H1 (cell line): Measurements from ENCODE around the gene TNS1. TPM values are rescaled to one million over a fixed set of nuclear protein-coding genes. Genes with fewer than 3 reads are reported as not detected.

Experiments
- CTCF ChIA-PET: fragments of 300-600 bp; sonication (Branson Sonifier 250); formaldehyde crosslinking; loops from one replicate; lab custom pipeline; 2021; ENCODE audit not compliant: partially characterized antibody; lab: Charles Lee
- POLR2A ChIA-PET: fragments of 300-600 bp; sonication (Branson Sonifier 250); formaldehyde crosslinking; loops from one replicate; lab custom pipeline; 2021; ENCODE audit warnings: inconsistent platforms; ENCODE audit not compliant: partially characterized antibody; lab: Charles Lee
- DNase-seq, 2 experiments: peaks; one replicate each; pipeline versions ENCODE4 v3.0.0 to v3.0.0-alpha.2; 2010 to 2022; ENCODE audit warnings: low spot score in 2 of 2, low read depth in 1 of 2, mixed read lengths in 1 of 2
- FAIRE-seq: peaks from 2 replicates; lab custom pipeline; 2011; peaks lifted over from hg19 to GRCh38; lab: Jason Lieb, UNC
- H2AFZ ChIP-seq: 2 replicates; pipeline ENCODE4 v1.8.1; 2012; ENCODE audit warnings: low read length, inconsistent platforms
- H2AK5ac ChIP-seq: 2 replicates; pipeline ENCODE4 v1.6.1; 2013; ENCODE audit warnings: low read depth, low read length
- H2BK120ac ChIP-seq: replicated peaks from 2 replicates; pipeline ENCODE3; 2013; ENCODE audit warnings: low read depth, low read length, inconsistent platforms
- H2BK12ac ChIP-seq: 2 replicates; pipeline ENCODE4 v1.6.1; 2013; ENCODE audit warnings: low read depth, low read length
- H2BK15ac ChIP-seq: 2 replicates; pipeline ENCODE4 v1.6.1; 2013; ENCODE audit warnings: low read length
- H2BK20ac ChIP-seq: 2 replicates; pipeline ENCODE4 v1.6.1; 2013; ENCODE audit warnings: low read length
- H2BK5ac ChIP-seq: 2 replicates; pipeline ENCODE4 v1.6.1; 2013; ENCODE audit warnings: low read depth, low read length
- H3K14ac ChIP-seq: 2 replicates; pipeline ENCODE4 v1.6.1; 2013; ENCODE audit warnings: inconsistent platforms; ENCODE audit not compliant: insufficient read length
- H3K18ac ChIP-seq: 2 replicates; pipeline ENCODE4 v1.6.1; 2013; ENCODE audit warnings: low read length; ENCODE audit errors: extremely low read depth
- H3K23ac ChIP-seq: 2 replicates; pipeline ENCODE4 v1.6.1; 2013; ENCODE audit warnings: inconsistent platforms; ENCODE audit not compliant: insufficient read length
- H3K23me2 ChIP-seq: 2 replicates; pipeline ENCODE4 v1.6.1; 2013; ENCODE audit warnings: low read depth, low read length
- H3K27ac ChIP-seq: 2 replicates; pipeline ENCODE4 v1.6.1; 2011; ENCODE audit warnings: low read depth, low read length, inconsistent platforms
- H3K27me3 ChIP-seq, 4 experiments: replicated peaks in 1 of 4; 1 replicate in 1 of 4; 2 replicates in 3 of 4; pipeline versions ENCODE4 v1.6.1 to v1.8.1; 2011 to 2013; ENCODE audit warnings: low read length in 3 of 4, mild to moderate bottlenecking in 3 of 4, inconsistent platforms in 2 of 4, mixed read lengths in 2 of 4, moderate library complexity in 1 of 4; ENCODE audit not compliant: control insufficient read depth in 3 of 4, insufficient read depth in 3 of 4; ENCODE audit errors: extremely low read depth in 1 of 4
- H3K36me3 ChIP-seq, 4 experiments: 2 replicates each; pipeline versions ENCODE4 v1.6.1 to v1.8.1; 2011 to 2013; ENCODE audit warnings: mild to moderate bottlenecking in 4 of 4, low read length in 3 of 4, moderate library complexity in 2 of 4, control low read depth in 1 of 4, inconsistent platforms in 1 of 4; ENCODE audit not compliant: insufficient read depth in 4 of 4, control insufficient read depth in 2 of 4
- H3K4ac ChIP-seq: replicated peaks from 2 replicates; pipeline ENCODE3; 2013; ENCODE audit warnings: low read length, low read depth, mixed read lengths, inconsistent platforms; ENCODE audit not compliant: insufficient read length
- H3K4me1 ChIP-seq, 4 experiments: replicated peaks in 1 of 4; 1 replicate in 1 of 4; 2 replicates in 3 of 4; pipeline versions ENCODE4 v1.6.1 to v1.8.1; 2011 to 2013; ENCODE audit warnings: low read length in 3 of 4, inconsistent platforms in 2 of 4, mixed read lengths in 1 of 4; ENCODE audit not compliant: insufficient read depth in 4 of 4, control insufficient read depth in 3 of 4
- H3K4me2 ChIP-seq, 2 experiments: 2 replicates each; pipeline versions ENCODE4 v1.6.1 to v1.8.1; 2011 to 2013; ENCODE audit warnings: low read depth in 2 of 2, low read length in 2 of 2, control low read depth in 1 of 2, inconsistent platforms in 1 of 2, mild to moderate bottlenecking in 1 of 2; ENCODE audit not compliant: insufficient read depth in 1 of 2
- H3K4me3 ChIP-seq, 4 experiments: fragments of 200-600, 300-600 bp in 1 of 4; sonication (generic), shearing (Covaris generic), sonication (Bioruptor Twin) in 1 of 4; 2 replicates each; pipeline versions ENCODE4 v1.5.1 to v1.8.1; 2011 to 2016; ENCODE audit warnings: low read length in 4 of 4, low read depth in 3 of 4, control low read depth in 2 of 4, inconsistent platforms in 2 of 4, mild to moderate bottlenecking in 2 of 4, mixed read lengths in 1 of 4, moderate library complexity in 1 of 4; ENCODE audit not compliant: insufficient read depth in 2 of 4; ENCODE audit errors: extremely low read depth in 1 of 4
- H3K56ac ChIP-seq: replicated peaks from 2 replicates; pipeline ENCODE3; 2013; ENCODE audit warnings: low read depth, mild to moderate bottlenecking, mixed read lengths, low read length, inconsistent platforms; ENCODE audit not compliant: insufficient read length
- H3K79me1 ChIP-seq: 2 replicates; pipeline ENCODE4 v1.6.1; 2013; ENCODE audit warnings: low read depth, low read length, control low read depth
- H3K79me2 ChIP-seq, 2 experiments: 2 replicates each; pipeline versions ENCODE4 v1.6.1 to v1.8.1; 2012 to 2013; ENCODE audit warnings: low read length in 2 of 2, mild to moderate bottlenecking in 2 of 2, inconsistent platforms in 1 of 2; ENCODE audit not compliant: insufficient read depth in 2 of 2, control insufficient read depth in 1 of 2
- H3K9ac ChIP-seq, 4 experiments: replicated peaks in 1 of 4; 1 replicate in 1 of 4; 2 replicates in 3 of 4; pipeline versions ENCODE4 v1.6.1 to v1.8.1; 2011 to 2013; ENCODE audit warnings: low read depth in 3 of 4, low read length in 3 of 4, control low read depth in 2 of 4, mild to moderate bottlenecking in 2 of 4, moderate library complexity in 2 of 4, inconsistent platforms in 1 of 4; ENCODE audit errors: extremely low read depth in 1 of 4
- H3K9me3 ChIP-seq, 2 experiments: 2 replicates each; pipeline versions ENCODE4 v1.6.1 to v1.8.1; 2012 to 2013; ENCODE audit warnings: mild to moderate bottlenecking in 2 of 2, moderate library complexity in 2 of 2, control low read depth in 1 of 2, inconsistent platforms in 1 of 2, low read depth in 1 of 2, low read length in 1 of 2, mixed read lengths in 1 of 2; ENCODE audit not compliant: insufficient read depth in 2 of 2
- H4K20me1 ChIP-seq, 2 experiments: replicated peaks in 1 of 2; 2 replicates each; pipeline versions ENCODE3 to v1.8.1; 2011 to 2013; ENCODE audit warnings: inconsistent platforms in 2 of 2, low read length in 2 of 2, mild to moderate bottlenecking in 1 of 2; ENCODE audit not compliant: insufficient read depth in 2 of 2, control insufficient read depth in 1 of 2
- H4K5ac ChIP-seq: 2 replicates; pipeline ENCODE4 v1.6.1; 2013; ENCODE audit warnings: low read length, low read depth, mixed read lengths, inconsistent platforms; ENCODE audit not compliant: insufficient read length
- H4K8ac ChIP-seq: 2 replicates; pipeline ENCODE4 v1.8.0; 2013; ENCODE audit warnings: mild to moderate bottlenecking, moderate library complexity, low read length, inconsistent platforms; ENCODE audit not compliant: insufficient read depth; ENCODE audit errors: extremely low read depth
- H4K91ac ChIP-seq: replicated peaks from 2 replicates; pipeline ENCODE3; 2013; ENCODE audit warnings: low read length, mixed read lengths, inconsistent platforms; ENCODE audit not compliant: insufficient read length
- CEBPB ChIP-seq: IDR thresholded peaks from 2 replicates; pipeline ENCODE4 v1.6.1; 2012; ENCODE audit warnings: low read depth, low read length
- GABPA ChIP-seq: IDR thresholded peaks from 2 replicates; pipeline ENCODE4 v1.6.1; 2011; ENCODE audit warnings: mild to moderate bottlenecking, low read length, moderate library complexity, borderline replicate concordance; ENCODE audit not compliant: insufficient read depth
- POLR2A ChIP-seq, 2 experiments: IDR thresholded peaks; 1 replicate in 1 of 2; 2 replicates in 1 of 2; pipeline ENCODE4 v1.6.1; 2011; ENCODE audit warnings: low read depth in 2 of 2, low read length in 2 of 2, mild to moderate bottlenecking in 2 of 2; ENCODE audit errors: control extremely low read depth in 1 of 2
- ZNF274 ChIP-seq: IDR thresholded peaks from 2 replicates; pipeline ENCODE4 v1.7.0; 2012; ENCODE audit warnings: low read length, borderline replicate concordance; ENCODE audit errors: extremely low read depth
- WGBS, 2 experiments: shearing (Covaris generic) in 1 of 2; methylation state at CpG; one replicate each; pipeline versions ENCODE4 v1.1.6 to v1.1.7; 2013 to 2015; ENCODE audit warnings: low lambda C conversion rate in 2 of 2, mixed read lengths in 2 of 2, inconsistent platforms in 1 of 2, low coverage in 1 of 2, missing lambda C conversion rate in 1 of 2; ENCODE audit not compliant: insufficient replicate concordance in 2 of 2, insufficient coverage in 1 of 2, insufficient read length in 1 of 2; ENCODE audit errors: extremely low coverage in 1 of 2, missing lambda C conversion rate in 1 of 2; 5-methylcytosine and 5-hydroxymethylcytosine counted together
- polyA plus RNA-seq, 7 experiments: library from polyadenylated mRNA; depleted of rRNA in 3 of 7; stranded (reverse) in 5 of 7; unstranded in 2 of 7; fragments of >200 nt in 5 of 7; fragments of 200-250 nt in 2 of 7; gene quantifications; 1 replicate in 5 of 7; 2 replicates in 1 of 7; 4 replicates in 1 of 7; pipeline versions ENCODE4 v1.2.1 to v1.2.3, GENCODE V29; 2011 to 2013; ENCODE audit warnings: missing spikeins in 2 of 7, mixed read lengths in 2 of 7
- total RNA-seq: library from RNA; stranded (reverse); fragmentation: NEBNext Ultra II Directional; extraction: Animal tissue kit (Norgen Biotek cat#: 25700); gene quantifications from 2 replicates; pipeline ENCODE4 v1.2.1, GENCODE V29; 2021
- TF ChIP-seq, protein P1 (sequence below): IDR thresholded peaks from 2 replicates; pipeline ENCODE4 v1.6.1; 2012; ENCODE audit warnings: low read length, inconsistent platforms

The TNS1 gene
- total and polyA plus RNA-seq, 2 of the 8 experiments (the other 6 are each of a cell fraction or from before 2014, with no cell fraction given), result 1.5 to 5.1 TPM

DNA sequence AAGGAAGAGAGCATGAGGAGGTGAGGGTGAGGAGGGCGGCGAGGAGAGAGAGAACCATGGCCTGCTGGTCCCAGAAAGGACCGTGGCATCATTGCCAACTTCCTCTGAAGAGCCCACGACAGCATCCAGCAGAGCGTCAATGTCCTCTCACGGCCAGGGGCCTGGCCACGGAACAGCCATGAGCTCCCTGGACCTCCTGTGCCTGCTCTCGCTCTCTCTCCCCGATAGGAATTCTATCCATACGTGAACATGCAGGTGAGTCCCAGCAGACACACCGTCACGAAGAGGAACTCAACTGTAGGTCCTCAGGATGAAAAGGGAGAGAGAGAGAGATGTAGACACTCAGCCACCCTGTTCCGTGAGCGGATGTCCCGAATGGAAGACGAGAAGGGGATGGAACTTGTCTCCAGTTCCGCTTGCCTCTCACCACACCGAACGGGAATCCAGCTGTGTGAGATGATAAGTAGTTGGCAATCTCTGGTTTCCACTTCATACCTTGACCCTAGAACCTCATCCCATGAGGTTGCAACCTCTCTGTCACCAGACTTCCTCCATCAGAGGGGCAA is 107.6 kb downstream of the TNS1 start:
- H4K20me1 ChIP-seq, result no peaks in the 10 kb centered on the region
- no peak overlapping the region for H2BK15ac ChIP-seq
- no peaks in the 10 kb centered on the region for H3K79me1 ChIP-seq
- POLR2A ChIA-PET, result no interaction called here
- H3K36me3 ChIP-seq, result no peaks in the 10 kb centered on the region
- H4K5ac ChIP-seq, result no peak overlapping the region
- no peak overlapping the region for H3K14ac ChIP-seq
- no peak overlapping the region for H2BK5ac ChIP-seq
- H3K56ac ChIP-seq, result no peak overlapping the region
- no peaks in the 10 kb centered on the region for H3K79me2 ChIP-seq
- 86% methylated on average over 19 of the region's 19 CpGs; no CpG with 5 or more reads in 1 of the 2 experiments for WGBS, 2 experiments
- H3K4ac ChIP-seq, result no peak overlapping the region
- no peak overlapping the region for H3K23ac ChIP-seq
- H2AFZ ChIP-seq, result no peak overlapping the region
- H2AK5ac ChIP-seq, result no peak overlapping the region
- DNase-seq (no peak), FAIRE-seq (no peak)
- no peak overlapping the region; the same call in 1 of the 2 replicates for H4K8ac ChIP-seq
- H3K18ac ChIP-seq, result no peak overlapping the region
- H4K91ac ChIP-seq, result no peak overlapping the region
- no peaks in the 10 kb centered on the region for H3K23me2 ChIP-seq
- no peaks in the 10 kb centered on the region for H3K9me3 ChIP-seq
- H3K9ac ChIP-seq, result no peak overlapping the region
- no peak overlapping the region for H3K27ac ChIP-seq
- no peaks in the 10 kb centered on the region; a peak in 1 of 7 replicates for H3K27me3 ChIP-seq
- no peak overlapping the region for H3K4me2 ChIP-seq
- H2BK120ac ChIP-seq, result no peak overlapping the region
- no peak overlapping the region for H2BK12ac ChIP-seq
- CTCF ChIA-PET, result interaction anchor here (0.5 to 14.9 kb wide), 14 partner anchors 9 to 167 kb away, joined by 3 to 207 read pairs (median 4); no protein-coding TSS in a partner anchor
- no peak overlapping the region for H3K4me3 ChIP-seq
- H2BK20ac ChIP-seq, result no peak overlapping the region
- H3K4me1 ChIP-seq, result no peaks in the 10 kb centered on the region; a peak in 2 of 7 replicates
- TF ChIP-seq POLR2A (IDR thresholded peaks at IDR 0.05; ENCODE audit: control extremely low read depth in 1 of 2, low read depth in 2 of 2, low read length in 2 of 2) (no peak), GABPA (no peak), CEBPB (no peak), ZNF274 (no peak)
- TF ChIP-seq, protein P1, sequence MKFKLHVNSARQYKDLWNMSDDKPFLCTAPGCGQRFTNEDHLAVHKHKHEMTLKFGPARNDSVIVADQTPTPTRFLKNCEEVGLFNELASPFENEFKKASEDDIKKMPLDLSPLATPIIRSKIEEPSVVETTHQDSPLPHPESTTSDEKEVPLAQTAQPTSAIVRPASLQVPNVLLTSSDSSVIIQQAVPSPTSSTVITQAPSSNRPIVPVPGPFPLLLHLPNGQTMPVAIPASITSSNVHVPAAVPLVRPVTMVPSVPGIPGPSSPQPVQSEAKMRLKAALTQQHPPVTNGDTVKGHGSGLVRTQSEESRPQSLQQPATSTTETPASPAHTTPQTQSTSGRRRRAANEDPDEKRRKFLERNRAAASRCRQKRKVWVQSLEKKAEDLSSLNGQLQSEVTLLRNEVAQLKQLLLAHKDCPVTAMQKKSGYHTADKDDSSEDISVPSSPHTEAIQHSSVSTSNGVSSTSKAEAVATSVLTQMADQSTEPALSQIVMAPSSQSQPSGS, result no peak
